Gastroesophageal sphincter (tissue), 3 donors: ENCODE results near the gene LYSMD4.

Source experiments
- EP300 ChIP-seq: sonication (generic); formaldehyde crosslinking; IDR thresholded peaks from one replicate; pipeline ENCODE4 v1.6.1; 2017; ENCODE audit warnings: antibody characterized with exemption, mild to moderate bottlenecking
- POLR2A ChIP-seq, 2 donors: fragments of 450-650 bp; IDR thresholded peaks; one replicate each; pipeline ENCODE4 v1.6.1; 2017; ENCODE audit warnings: antibody characterized with exemption in 2 of 2, mild to moderate bottlenecking in 2 of 2, moderate library complexity in 1 of 2
- POLR2AphosphoS5 ChIP-seq: sonication (generic); formaldehyde crosslinking; IDR thresholded peaks from one replicate; pipeline ENCODE4 v1.6.1; 2017; ENCODE audit warnings: antibody characterized with exemption
- TF ChIP-seq, protein P1 (sequence below), 4 experiments: fragments of 200-600 bp in 2 of 4; fragments of 450-650 bp in 2 of 4; sonication (generic) in 1 of 4; IDR thresholded peaks; one replicate each; pipeline ENCODE4 v1.5.1; 2017 to 2019; ENCODE audit warnings: antibody characterized with exemption in 4 of 4, mild to moderate bottlenecking in 2 of 4, moderate library complexity in 2 of 4

DNA sequence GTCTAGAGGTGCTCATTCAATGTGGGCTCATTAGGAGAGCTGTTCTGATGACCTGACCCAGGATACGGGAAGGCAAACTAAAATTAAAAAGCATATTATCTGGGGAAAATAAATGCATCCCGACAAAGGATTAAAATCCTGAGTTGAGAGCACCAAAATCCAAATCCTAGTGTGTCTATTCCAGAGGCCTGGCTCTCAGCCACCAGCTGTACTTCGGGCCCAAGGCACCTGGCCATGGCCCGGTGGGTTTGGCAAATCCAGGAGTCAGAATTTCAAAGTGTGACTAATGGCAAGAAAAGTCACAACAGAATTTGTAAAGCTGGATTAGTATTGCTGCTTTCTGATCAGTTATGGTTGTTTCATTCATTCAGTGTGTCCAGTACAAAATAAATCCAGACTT is 2.6 kb upstream of the LYSMD4 start:
- TF ChIP-seq POLR2A (IDR thresholded peaks at IDR 0.05): no peak
- TF ChIP-seq, protein P1, sequence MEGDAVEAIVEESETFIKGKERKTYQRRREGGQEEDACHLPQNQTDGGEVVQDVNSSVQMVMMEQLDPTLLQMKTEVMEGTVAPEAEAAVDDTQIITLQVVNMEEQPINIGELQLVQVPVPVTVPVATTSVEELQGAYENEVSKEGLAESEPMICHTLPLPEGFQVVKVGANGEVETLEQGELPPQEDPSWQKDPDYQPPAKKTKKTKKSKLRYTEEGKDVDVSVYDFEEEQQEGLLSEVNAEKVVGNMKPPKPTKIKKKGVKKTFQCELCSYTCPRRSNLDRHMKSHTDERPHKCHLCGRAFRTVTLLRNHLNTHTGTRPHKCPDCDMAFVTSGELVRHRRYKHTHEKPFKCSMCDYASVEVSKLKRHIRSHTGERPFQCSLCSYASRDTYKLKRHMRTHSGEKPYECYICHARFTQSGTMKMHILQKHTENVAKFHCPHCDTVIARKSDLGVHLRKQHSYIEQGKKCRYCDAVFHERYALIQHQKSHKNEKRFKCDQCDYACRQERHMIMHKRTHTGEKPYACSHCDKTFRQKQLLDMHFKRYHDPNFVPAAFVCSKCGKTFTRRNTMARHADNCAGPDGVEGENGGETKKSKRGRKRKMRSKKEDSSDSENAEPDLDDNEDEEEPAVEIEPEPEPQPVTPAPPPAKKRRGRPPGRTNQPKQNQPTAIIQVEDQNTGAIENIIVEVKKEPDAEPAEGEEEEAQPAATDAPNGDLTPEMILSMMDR (IDR thresholded peaks at IDR 0.05): no peak
- no peak for TF ChIP-seq POLR2AphosphoS5
- no peak for TF ChIP-seq EP300
